Omental fat pad (tissue), 4 donors: Measurements from ENCODE around the gene LUZP1. TPM values are rescaled to one million over a fixed set of nuclear protein-coding genes. Genes with fewer than 3 reads are reported as not detected.

ENCODE experiments used
- ATAC-seq: fragments of 150-250 bp; one replicate; pipeline ENCODE4 v1.9.1; 2016; ENCODE audit warnings: mild to moderate bottlenecking, moderate library complexity; ENCODE audit not compliant: low FRiP score
- DNase-seq: peaks from one replicate; pipeline ENCODE4 v3.0.0-alpha.2; 2019; ENCODE audit warnings: low spot score
- small RNA-seq: library from RNA; depleted of rRNA; stranded (forward); fragments of <200 nt; gene quantifications from one replicate; pipeline ENCODE3, GENCODE V24; 2016
- total RNA-seq, 4 donors: library from RNA; depleted of rRNA; stranded (reverse); fragments of >200 nt; gene quantifications; one replicate each; pipeline ENCODE4 v1.1.0, GENCODE V29; 2016
- TF ChIP-seq, protein P1 (sequence below), 3 donors: fragments of 450-650 bp; IDR thresholded peaks; one replicate each; pipeline ENCODE4 v1.5.1; 2016 to 2017; ENCODE audit warnings: antibody characterized with exemption in 3 of 3, mild to moderate bottlenecking in 3 of 3, moderate library complexity in 2 of 3

The LUZP1 gene
- total RNA-seq, 4 donors from 2014 or later, result 20.9 to 35.9 (median 31.3) TPM

- ATAC-seq (no peak), DNase-seq (no peak)
- TF ChIP-seq, protein P1, sequence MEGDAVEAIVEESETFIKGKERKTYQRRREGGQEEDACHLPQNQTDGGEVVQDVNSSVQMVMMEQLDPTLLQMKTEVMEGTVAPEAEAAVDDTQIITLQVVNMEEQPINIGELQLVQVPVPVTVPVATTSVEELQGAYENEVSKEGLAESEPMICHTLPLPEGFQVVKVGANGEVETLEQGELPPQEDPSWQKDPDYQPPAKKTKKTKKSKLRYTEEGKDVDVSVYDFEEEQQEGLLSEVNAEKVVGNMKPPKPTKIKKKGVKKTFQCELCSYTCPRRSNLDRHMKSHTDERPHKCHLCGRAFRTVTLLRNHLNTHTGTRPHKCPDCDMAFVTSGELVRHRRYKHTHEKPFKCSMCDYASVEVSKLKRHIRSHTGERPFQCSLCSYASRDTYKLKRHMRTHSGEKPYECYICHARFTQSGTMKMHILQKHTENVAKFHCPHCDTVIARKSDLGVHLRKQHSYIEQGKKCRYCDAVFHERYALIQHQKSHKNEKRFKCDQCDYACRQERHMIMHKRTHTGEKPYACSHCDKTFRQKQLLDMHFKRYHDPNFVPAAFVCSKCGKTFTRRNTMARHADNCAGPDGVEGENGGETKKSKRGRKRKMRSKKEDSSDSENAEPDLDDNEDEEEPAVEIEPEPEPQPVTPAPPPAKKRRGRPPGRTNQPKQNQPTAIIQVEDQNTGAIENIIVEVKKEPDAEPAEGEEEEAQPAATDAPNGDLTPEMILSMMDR (IDR thresholded peaks at IDR 0.05), result no peak
These were observed 118.5 kb downstream of the LUZP1 start for GRCh38 chr1:23050201-23050600.

DNA sequence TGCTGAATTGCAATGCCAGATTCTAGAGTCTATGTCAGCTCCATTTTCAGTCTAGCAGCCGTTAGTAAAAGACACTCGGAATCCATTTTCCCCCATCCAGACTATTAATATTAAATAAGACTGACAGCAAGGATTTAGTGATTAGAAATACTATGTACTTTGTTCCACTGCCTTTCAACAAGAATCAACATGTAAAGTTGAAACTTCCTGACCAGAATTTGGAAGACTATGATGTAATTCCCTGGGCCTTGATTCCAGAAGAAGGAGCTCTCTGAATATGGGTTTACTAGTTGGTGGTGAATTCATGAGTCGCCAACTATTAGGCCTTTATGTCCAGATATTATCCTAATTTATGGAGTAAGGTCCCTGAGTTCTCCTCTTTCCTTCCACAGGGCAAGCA is 124.6 kb downstream of the LUZP1 start:
- ATAC-seq (no peak), DNase-seq (no peak)
- TF ChIP-seq, protein P1 (IDR thresholded peaks at IDR 0.05), result no peak

GRCh38 chr1:23040509-23040908 is 128.1 kb downstream of the LUZP1 start:
- DNase-seq (no peak), ATAC-seq (no peak)
- TF ChIP-seq, protein P1 (IDR thresholded peaks at IDR 0.05), result no peak

- no peak for ATAC-seq
- DNase-seq, result no peak
- TF ChIP-seq, protein P1 (IDR thresholded peaks at IDR 0.05), result no peak
These were observed 129.3 kb downstream of the LUZP1 start for GRCh38 chr1:23039308-23039826.

- TF ChIP-seq, protein P1 (IDR thresholded peaks at IDR 0.05), result no peak
- ATAC-seq, result no peak
These were observed 131.4 kb downstream of the LUZP1 start for GRCh38 chr1:23037081-23037740.

GRCh38 chr1:23035823-23036452 is 132.7 kb downstream of the LUZP1 start:
- ATAC-seq, result no peak

More at GRCh38 chr1:23037081-23037740, 131.4 kb downstream of the LUZP1 start:
- no peak for DNase-seq

More at GRCh38 chr1:23035823-23036452, 132.7 kb downstream of the LUZP1 start:
- TF ChIP-seq, protein P1 (IDR thresholded peaks at IDR 0.05), result no peak
- no peak for DNase-seq

Small RNAs within 50 kb of the gene (small RNA-seq; reads per million reads assigned to genes)
- gene MIR3115, result not detected
- gene MIR4419A, result not detected
- not detected for gene RNU6-135P
- gene RNU6-514P, result not detected

Other genes with a start within 250 kb of the LUZP1 start
- gene LACTBL1, start 196.0 kb downstream of the LUZP1 start, total RNA-seq, result not detected
- not detected for gene TEX46, start 153.0 kb downstream of the LUZP1 start, total RNA-seq
- 10 to 100 TPM; 34.1 to 48.2 (median 39.6) TPM for gene KDM1A, start 149.4 kb downstream of the LUZP1 start, total RNA-seq
- gene HTR1D, start 48.6 kb upstream of the LUZP1 start, total RNA-seq, result not detected
- gene HNRNPR, start 175.4 kb upstream of the LUZP1 start, total RNA-seq, result 100 to 1,000 TPM in 1 of 4 donors, 10 to 100 TPM in 3; 70.7 to 101 (median 78.8) TPM
- 10 to 100 TPM; 16.7 to 24.0 (median 18.4) TPM for gene ZNF436, start 201.0 kb upstream of the LUZP1 start, total RNA-seq